22Rv1 (cell line): Measurements from ENCODE around the gene COQ5.

Experiments used
- CTCF ChIP-seq: fragments of 450-650 bp; IDR thresholded peaks from 2 replicates; pipeline ENCODE4 v1.5.1; 2017; ENCODE audit warnings: mild to moderate bottlenecking
- ZFX ChIP-seq: fragments of 450-650 bp; IDR thresholded peaks from 2 replicates; pipeline ENCODE4 v1.6.1; 2017; ENCODE audit warnings: antibody characterized with exemption, borderline replicate concordance

GRCh38 chr12:120514002-120514401 is 15.0 kb downstream of the COQ5 start:
- TF ChIP-seq CTCF (no peak), ZFX (no peak)
